GM21367 (cell line): ENCODE results near the gene ACOX3.
"Not testable (repeated sequence)": the region's sequence is repeated elsewhere in the genome, so short reads cannot be mapped to it uniquely, and the experiment has no call there.

ENCODE experiments used
- ATAC-seq: cut with Tn5 transposase; IDR thresholded peaks from one replicate; pipeline ENCODE4 v1.9.1; 2021; ENCODE audit not compliant: unreplicated experiment

Gene ACOX3

GRCh38 chr4:8440492-8441311 lies at the start of gene ACOX3, which contains the start of gene TRMT44:
Gene ACOX3 (minus strand): TSS chr4:8440723. CDS start chr4:8416521, 24,202 bp downstream.
Gene TRMT44 (plus strand): TSS chr4:8440777. CDS start chr4:8440823, 46 bp downstream.
- peak; percentile 73 for ATAC-seq

GRCh38 chr4:8488791-8489369 lies 48.4 kb upstream of the ACOX3 start:
- ATAC-seq: no peak

- not testable (repeated sequence) for ATAC-seq
Observed at GRCh38 chr4:8486643-8487042, 46.1 kb upstream of the ACOX3 start.

GRCh38 chr4:8480221-8480620 lies 39.7 kb upstream of the ACOX3 start:
- ATAC-seq: no peak

- ATAC-seq: no peak
Observed at GRCh38 chr4:8478801-8479744, 38.5 kb upstream of the ACOX3 start.

- no peak for ATAC-seq
Observed at GRCh38 chr4:8478371-8478770, 37.8 kb upstream of the ACOX3 start.

- no peak for ATAC-seq
Observed at GRCh38 chr4:8477676-8478075, 37.2 kb upstream of the ACOX3 start.

GRCh38 chr4:8477095-8477635 lies 36.6 kb upstream of the ACOX3 start:
- ATAC-seq: no peak

- ATAC-seq: no peak
Observed at GRCh38 chr4:8475751-8476575, 35.4 kb upstream of the ACOX3 start.

GRCh38 chr4:8474856-8475255 lies 34.3 kb upstream of the ACOX3 start:
- no peak for ATAC-seq

GRCh38 chr4:8473920-8474590 lies 33.5 kb upstream of the ACOX3 start:
- ATAC-seq: no peak

- no peak for ATAC-seq
Observed at GRCh38 chr4:8473198-8473919, 32.8 kb upstream of the ACOX3 start.

GRCh38 chr4:8472689-8473197 lies 32.2 kb upstream of the ACOX3 start:
- no peak for ATAC-seq

GRCh38 chr4:8472158-8472688 lies 31.7 kb upstream of the ACOX3 start:
- no peak for ATAC-seq

GRCh38 chr4:8471211-8471875 lies 30.8 kb upstream of the ACOX3 start:
- ATAC-seq: no peak

- no peak for ATAC-seq
Observed at GRCh38 chr4:8470451-8471024, 30.0 kb upstream of the ACOX3 start.

- no peak for ATAC-seq
Observed at GRCh38 chr4:8469550-8469949, 29.0 kb upstream of the ACOX3 start.
